ENCODE results near the gene RALGPS1.

DNA sequence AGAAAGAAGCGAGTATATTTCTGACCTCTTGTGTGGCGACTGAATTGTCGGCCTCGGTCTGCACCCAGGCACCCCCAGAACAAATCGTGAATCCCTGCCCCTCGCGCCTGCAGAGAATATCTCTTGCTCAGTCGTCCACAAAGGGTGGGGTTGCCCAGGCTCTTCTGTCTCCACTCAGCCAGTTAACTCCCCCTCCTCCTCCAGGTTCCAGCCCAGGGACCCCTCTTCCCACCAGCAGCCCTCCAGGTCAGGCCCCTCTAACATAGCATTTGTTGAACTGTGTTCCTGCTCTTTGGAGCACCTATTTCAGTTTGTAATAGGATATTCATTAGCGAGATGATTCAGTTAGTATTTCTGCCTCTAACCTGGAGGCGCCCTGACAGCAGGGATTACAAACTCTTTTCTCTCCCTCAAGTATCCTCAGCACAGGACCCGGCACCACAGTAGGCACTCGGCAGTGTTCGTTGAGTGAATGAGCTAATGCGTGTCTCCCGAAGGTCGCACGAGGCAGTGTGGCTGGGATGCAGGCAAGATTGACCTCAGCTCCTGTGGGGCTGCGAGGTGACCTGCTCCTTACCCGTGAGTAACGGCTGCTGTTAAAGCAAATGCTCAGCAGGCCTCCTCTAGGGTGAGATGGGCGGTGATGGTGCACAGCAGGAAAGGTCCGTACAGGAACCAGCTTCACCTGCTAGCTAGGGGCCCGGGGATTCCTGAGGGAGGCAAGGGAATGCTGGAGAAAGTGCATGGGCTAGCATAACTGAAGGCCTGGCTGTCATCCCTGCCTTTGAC, 28.4 kb upstream of the RALGPS1 start:
- TF ChIP-seq, protein P1, sequence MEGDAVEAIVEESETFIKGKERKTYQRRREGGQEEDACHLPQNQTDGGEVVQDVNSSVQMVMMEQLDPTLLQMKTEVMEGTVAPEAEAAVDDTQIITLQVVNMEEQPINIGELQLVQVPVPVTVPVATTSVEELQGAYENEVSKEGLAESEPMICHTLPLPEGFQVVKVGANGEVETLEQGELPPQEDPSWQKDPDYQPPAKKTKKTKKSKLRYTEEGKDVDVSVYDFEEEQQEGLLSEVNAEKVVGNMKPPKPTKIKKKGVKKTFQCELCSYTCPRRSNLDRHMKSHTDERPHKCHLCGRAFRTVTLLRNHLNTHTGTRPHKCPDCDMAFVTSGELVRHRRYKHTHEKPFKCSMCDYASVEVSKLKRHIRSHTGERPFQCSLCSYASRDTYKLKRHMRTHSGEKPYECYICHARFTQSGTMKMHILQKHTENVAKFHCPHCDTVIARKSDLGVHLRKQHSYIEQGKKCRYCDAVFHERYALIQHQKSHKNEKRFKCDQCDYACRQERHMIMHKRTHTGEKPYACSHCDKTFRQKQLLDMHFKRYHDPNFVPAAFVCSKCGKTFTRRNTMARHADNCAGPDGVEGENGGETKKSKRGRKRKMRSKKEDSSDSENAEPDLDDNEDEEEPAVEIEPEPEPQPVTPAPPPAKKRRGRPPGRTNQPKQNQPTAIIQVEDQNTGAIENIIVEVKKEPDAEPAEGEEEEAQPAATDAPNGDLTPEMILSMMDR (IDR thresholded peaks at IDR 0.05) = no peak
- no peak for TF ChIP-seq EZH2 (IDR thresholded peaks at IDR 0.05)
